Aorta (tissue), 5 donors: ENCODE data around the gene RBMS1. TPM values are rescaled to one million over a fixed set of nuclear protein-coding genes. Genes with fewer than 3 reads are reported as not detected.

ENCODE experiments used
- ATAC-seq: fragments of 200-7000 bp; cut with Tn5 transposase; one replicate; pipeline ENCODE4 v1.9.1; 2022; ENCODE audit warnings: moderate library complexity; ENCODE audit not compliant: low FRiP score
- DNase-seq, 2 donors: peaks; one replicate each; pipeline ENCODE4 v3.0.0-alpha.2; 2020
- H3K27ac ChIP-seq, 2 donors: one replicate each; pipeline ENCODE4 v1.5.1; 2013; ENCODE audit warnings: low read length in 2 of 2, mild to moderate bottlenecking in 2 of 2, moderate library complexity in 2 of 2, control low read depth in 1 of 2, inconsistent platforms in 1 of 2, low read depth in 1 of 2
- H3K27me3 ChIP-seq, 2 donors: one replicate each; pipeline ENCODE4 v1.6.1; 2013; ENCODE audit warnings: control low read depth in 1 of 2, low read length in 1 of 2, mild to moderate bottlenecking in 1 of 2, moderate library complexity in 1 of 2; ENCODE audit not compliant: insufficient read depth in 2 of 2, control insufficient read depth in 1 of 2
- H3K36me3 ChIP-seq, 2 donors: one replicate each; pipeline ENCODE4 v1.6.1; 2013; ENCODE audit warnings: control low read depth in 1 of 2, low read length in 1 of 2, mild to moderate bottlenecking in 1 of 2; ENCODE audit not compliant: insufficient read depth in 2 of 2, control insufficient read depth in 1 of 2
- H3K4me1 ChIP-seq, 2 donors: one replicate each; pipeline ENCODE4 v1.6.1; 2013; ENCODE audit warnings: low read length in 2 of 2, control low read depth in 1 of 2, mild to moderate bottlenecking in 1 of 2, moderate library complexity in 1 of 2; ENCODE audit not compliant: insufficient read depth in 2 of 2, control insufficient read depth in 1 of 2
- H3K4me3 ChIP-seq, 2 donors: one replicate each; pipeline ENCODE4 v1.5.1; 2013; ENCODE audit warnings: low read length in 2 of 2, control low read depth in 1 of 2, mild to moderate bottlenecking in 1 of 2
- H3K9me3 ChIP-seq: one replicate; pipeline ENCODE4 v1.6.1; 2013; ENCODE audit warnings: mild to moderate bottlenecking, low read length; ENCODE audit not compliant: control insufficient read depth
- WGBS, 2 donors: extraction: QIAGEN DNeasy Blood & Tissue Kit; methylation state at CpG; one replicate each; pipeline ENCODE4 v1.1.7; 2013; 5-methylcytosine and 5-hydroxymethylcytosine counted together
- intact Hi-C, 2 donors: fragments of 100-400 bp; cut with DNase I; formaldehyde crosslinking; loops; one replicate each; pipeline versions ENCODE4 v1.14.2 to v1.15.0; 2022
- polyA plus RNA-seq, 2 donors: library from polyadenylated mRNA; stranded (reverse); fragments of 200-250 nt; gene quantifications; one replicate each; pipeline ENCODE4 v1.2.3, GENCODE V29; 2013
- total RNA-seq, 2 donors: library from RNA; stranded (reverse); fragmentation: NEBNext Ultra II Directional; extraction: Animal tissue kit (Norgen Biotek cat#: 25700); gene quantifications; one replicate each; pipeline ENCODE4 v1.2.1, GENCODE V29; 2021
- donor health status: healthy with polysubstance abuse.
- donor health status: Bipolar disorder and iron deficiency.
- donor health status: DM: no; HTN: no; CAD: no.
- donor health status: DM: no; HTN: no; CAD: no.
- donor health status: DM: yes; HTN: yes; CAD: no.

RBMS1 gene
- total and polyA plus RNA-seq, 4 donors, result 32.8 to 146 (median 99.3) TPM

- intact Hi-C loops, result no loop called here
- Histone ChIP-seq H3K27ac (no peak overlapping the region), H3K27me3 (no peaks in the 10 kb centered on the region), H3K4me3 (no peak overlapping the region), H3K9me3 (no peaks in the 10 kb centered on the region), H3K4me1 (no peaks in the 10 kb centered on the region), H3K36me3 (no peaks in the 10 kb centered on the region)
- ATAC-seq (no peak), DNase-seq (no peak)
- WGBS, 2 donors, result 82 to 86% methylated on average over 3 of the region's 3 CpGs
Observed at GRCh38 chr2:160507046-160507407, 13.4 kb upstream of the RBMS1 start.

GRCh38 chr2:160506371-160507045 is 12.9 kb upstream of the RBMS1 start:
- ATAC-seq, result no peak
- no peak overlapping the region for H3K27ac ChIP-seq
- DNase-seq, result no peak
- H3K4me3 ChIP-seq, result no peak overlapping the region
- H3K27me3 ChIP-seq, result no peaks in the 10 kb centered on the region
- 90 to 96% methylated on average over 9 of the region's 9 CpGs for WGBS, 2 donors
- H3K36me3 ChIP-seq, result no peaks in the 10 kb centered on the region
- no peaks in the 10 kb centered on the region for H3K9me3 ChIP-seq
- no peaks in the 10 kb centered on the region for H3K4me1 ChIP-seq
- intact Hi-C loops, result no loop called here

- DNase-seq (no peak), ATAC-seq (no peak)
- Histone ChIP-seq H3K27me3 (no peaks in the 10 kb centered on the region), H3K36me3 (no peaks in the 10 kb centered on the region), H3K9me3 (no peaks in the 10 kb centered on the region), H3K27ac (no peak overlapping the region), H3K4me3 (no peak overlapping the region), H3K4me1 (no peaks in the 10 kb centered on the region)
- WGBS, 2 donors, result 83 to 87% methylated on average over 5 of the region's 5 CpGs
- intact Hi-C loops, result no loop called here
Observed at GRCh38 chr2:160505256-160505655, 11.6 kb upstream of the RBMS1 start.

- Histone ChIP-seq H3K9me3 (no peaks in the 10 kb centered on the region), H3K27ac (no peak overlapping the region), H3K4me3 (no peak overlapping the region), H3K36me3 (no peaks in the 10 kb centered on the region), H3K4me1 (peaks cover 2% of the 10 kb centered on the region in 2 donors), H3K27me3 (no peaks in the 10 kb centered on the region)
- ATAC-seq (no peak), DNase-seq (no peak)
- intact Hi-C loops, result no loop called here
- WGBS, 2 donors, result 87 to 88% methylated on average over 5 of the region's 5 CpGs
Observed at GRCh38 chr2:160502478-160502877, 8.9 kb upstream of the RBMS1 start.

- H3K27me3 ChIP-seq, result no peaks in the 10 kb centered on the region
- DNase-seq (no peak), ATAC-seq (no peak)
- 94 to 100% methylated on average over 1 of the region's 1 CpG for WGBS, 2 donors
- H3K9me3 ChIP-seq, result no peaks in the 10 kb centered on the region
- H3K27ac ChIP-seq, result no peak overlapping the region
- peaks cover 2% of the 10 kb centered on the region in 2 donors for H3K4me1 ChIP-seq
- H3K4me3 ChIP-seq, result no peak overlapping the region
- intact Hi-C loops, result no loop called here
- H3K36me3 ChIP-seq, result no peaks in the 10 kb centered on the region
Observed at GRCh38 chr2:160501370-160501769, 7.8 kb upstream of the RBMS1 start.

- WGBS, 2 donors, result 100% methylated on average over 1 of the region's 1 CpG
- H3K4me3 ChIP-seq, result no peak overlapping the region
- no peaks in the 10 kb centered on the region for H3K36me3 ChIP-seq
- H3K27ac ChIP-seq, result no peak overlapping the region
- intact Hi-C loops, result loop anchor here (5.0 to 10.0 kb wide), 6 partner anchors 65 to 465 kb away; no protein-coding TSS in a partner anchor
- no peaks in the 10 kb centered on the region for H3K27me3 ChIP-seq
- no peak for DNase-seq
- no peak for ATAC-seq
- no peaks in the 10 kb centered on the region for H3K9me3 ChIP-seq
- peaks cover 2% of the 10 kb centered on the region in 2 donors for H3K4me1 ChIP-seq
Observed at GRCh38 chr2:160499865-160500264, 6.3 kb upstream of the RBMS1 start.

- peaks cover 2% of the 10 kb centered on the region in 2 donors for H3K4me1 ChIP-seq
- DNase-seq (no peak), ATAC-seq (no peak)
- H3K9me3 ChIP-seq, result no peaks in the 10 kb centered on the region
- no peaks in the 10 kb centered on the region for H3K36me3 ChIP-seq
- H3K4me3 ChIP-seq, result no peak overlapping the region
- no peaks in the 10 kb centered on the region for H3K27me3 ChIP-seq
- 16 to 23% methylated on average over 5 of the region's 5 CpGs for WGBS, 2 donors
- H3K27ac ChIP-seq, result peak overlapping the region in 1 of 2 donors; percentile 78
- intact Hi-C loops, result loop anchor here (5.0 to 10.0 kb wide), 6 partner anchors 63 to 467 kb away; no protein-coding TSS in a partner anchor
Observed at GRCh38 chr2:160498137-160498536, 4.5 kb upstream of the RBMS1 start.

- no peak for DNase-seq
- no peaks in the 10 kb centered on the region for H3K9me3 ChIP-seq
- H3K4me3 ChIP-seq, result peak overlapping the region; percentile 44 to 75
- intact Hi-C loops, result loop anchor here (5.0 to 10.0 kb wide), 5 partner anchors 59 to 471 kb away; no protein-coding TSS in a partner anchor
- H3K4me1 ChIP-seq, result peaks cover 2% of the 10 kb centered on the region in 2 donors
- no peak for ATAC-seq
- WGBS, 2 donors, result 7 to 8% methylated on average over 8 of the region's 8 CpGs
- H3K27ac ChIP-seq, result no peak overlapping the region
- H3K36me3 ChIP-seq, result no peaks in the 10 kb centered on the region
- no peaks in the 10 kb centered on the region for H3K27me3 ChIP-seq
Observed at GRCh38 chr2:160494201-160494644, 616 bp upstream of the RBMS1 start.
